EL (cell line): ENCODE results near the gene FADS6.
"Not testable (repeated sequence)": the region's sequence is repeated elsewhere in the genome, so short reads cannot be mapped to it uniquely, and the experiment has no call there.

Experiments
- DNase-seq: peaks from one replicate; pipeline ENCODE4 v3.0.0-alpha.2; 2016

FADS6 gene

GRCh38 chr17:74920306-74920620 is 26.8 kb upstream of the FADS6 start:
- DNase-seq = no peak

GRCh38 chr17:74919440-74920305 is 26.2 kb upstream of the FADS6 start:
- DNase-seq = peak; percentile 22

GRCh38 chr17:74918906-74919305 is 25.5 kb upstream of the FADS6 start:
- no peak for DNase-seq

- DNase-seq = no peak
Measured at GRCh38 chr17:74917430-74917829, 24.0 kb upstream of the FADS6 start.

GRCh38 chr17:74916851-74917199 is 23.4 kb upstream of the FADS6 start:
- DNase-seq = no peak

- DNase-seq = no peak
Measured at GRCh38 chr17:74916136-74916850, 22.9 kb upstream of the FADS6 start.

GRCh38 chr17:74911423-74911822 is 18.0 kb upstream of the FADS6 start:
- not testable (repeated sequence) for DNase-seq

- not testable (repeated sequence) for DNase-seq
Measured at GRCh38 chr17:74909097-74909496, 15.7 kb upstream of the FADS6 start.

- no peak for DNase-seq
Measured at GRCh38 chr17:74907012-74907411, 13.6 kb upstream of the FADS6 start.

- DNase-seq = not testable (repeated sequence)
Measured at GRCh38 chr17:74906214-74906793, 12.9 kb upstream of the FADS6 start.

- no peak for DNase-seq
Measured at GRCh38 chr17:74904687-74905409, 11.4 kb upstream of the FADS6 start.

GRCh38 chr17:74903671-74904070 is 10.2 kb upstream of the FADS6 start:
- no peak for DNase-seq

GRCh38 chr17:74903034-74903433 is 9.6 kb upstream of the FADS6 start:
- no peak for DNase-seq

GRCh38 chr17:74901353-74902135 is 8.1 kb upstream of the FADS6 start:
- DNase-seq = no peak

GRCh38 chr17:74900208-74900607 is 6.8 kb upstream of the FADS6 start:
- no peak for DNase-seq

- no peak for DNase-seq
Measured at GRCh38 chr17:74898376-74898946, 5.0 kb upstream of the FADS6 start.

GRCh38 chr17:74893936-74894671 is 671 bp upstream of the FADS6 start:
- DNase-seq = no peak

- DNase-seq = no peak
Measured at GRCh38 chr17:74892013-74892841, 1.2 kb downstream of the FADS6 start.

GRCh38 chr17:74890554-74890953 is 2.9 kb downstream of the FADS6 start:
- no peak for DNase-seq

GRCh38 chr17:74888469-74888868 is 5.0 kb downstream of the FADS6 start:
- no peak for DNase-seq
